DND-41 (cell line): Measurements from ENCODE around the gene PDE7B.

Experiments used
- ATAC-seq: fragments of 200-7000 bp; cut with Tn5 transposase; 3 replicates; pipeline ENCODE4 v1.9.1; 2021; ENCODE audit warnings: low read depth; ENCODE audit not compliant: insufficient read depth
- DNase-seq: peaks from one replicate; pipeline ENCODE4 v3.0.0-alpha.2; 2020
- H2AFZ ChIP-seq: 2 replicates; pipeline ENCODE4 v1.6.0; 2012; ENCODE audit warnings: low read depth, low read length
- H3K27ac ChIP-seq: 2 replicates; pipeline ENCODE4 v1.5.1; 2012; ENCODE audit warnings: low read length, inconsistent platforms
- H3K27me3 ChIP-seq: fragments of 200-600 bp; sonication (generic); 2 replicates; pipeline ENCODE4 v1.6.0; 2012; ENCODE audit warnings: low read length, mild to moderate bottlenecking, inconsistent platforms; ENCODE audit not compliant: insufficient read depth, poor library complexity
- H3K36me3 ChIP-seq: 2 replicates; pipeline ENCODE4 v1.5.1; 2012; ENCODE audit warnings: low read length, inconsistent platforms; ENCODE audit not compliant: insufficient read depth
- H3K4me1 ChIP-seq: 2 replicates; pipeline ENCODE4 v1.5.1; 2012; ENCODE audit warnings: mild to moderate bottlenecking, low read length; ENCODE audit not compliant: insufficient read depth
- H3K4me2 ChIP-seq: 2 replicates; pipeline ENCODE4 v1.6.0; 2012; ENCODE audit warnings: mild to moderate bottlenecking, moderate library complexity, low read length, inconsistent platforms; ENCODE audit not compliant: insufficient read depth
- H3K4me3 ChIP-seq, 2 experiments: fragments of 200-600 bp in 1 of 2; shearing (Covaris generic) in 1 of 2; 2 replicates each; pipeline ENCODE4 v1.5.1; 2012 to 2016; ENCODE audit warnings: inconsistent platforms in 2 of 2, low read length in 2 of 2, mild to moderate bottlenecking in 2 of 2, low read depth in 1 of 2, moderate library complexity in 1 of 2
- H3K79me2 ChIP-seq: 2 replicates; pipeline ENCODE4 v1.6.0; 2012; ENCODE audit warnings: low read length, inconsistent platforms; ENCODE audit not compliant: insufficient read depth
- H3K9ac ChIP-seq: 2 replicates; pipeline ENCODE4 v1.6.0; 2012; ENCODE audit warnings: low read depth, mild to moderate bottlenecking, inconsistent platforms, low read length, moderate library complexity
- H3K9me3 ChIP-seq: 2 replicates; pipeline ENCODE4 v1.5.1; 2012; ENCODE audit warnings: low read length, moderate library complexity, mild to moderate bottlenecking, inconsistent platforms; ENCODE audit not compliant: insufficient read depth, severe bottlenecking
- H4K20me1 ChIP-seq: 2 replicates; pipeline ENCODE4 v1.6.0; 2012; ENCODE audit warnings: low read length; ENCODE audit not compliant: insufficient read depth
- EZH2 ChIP-seq: IDR thresholded peaks from 3 replicates; pipeline ENCODE4 v1.6.1; 2012; ENCODE audit warnings: borderline replicate concordance, low read depth, mild to moderate bottlenecking, moderate library complexity, low read length, inconsistent platforms; ENCODE audit not compliant: severe bottlenecking
- TF ChIP-seq, protein P1 (sequence below): IDR thresholded peaks from 2 replicates; pipeline ENCODE4 v1.5.1; 2012; ENCODE audit warnings: borderline replicate concordance, low read length, moderate library complexity, mild to moderate bottlenecking; ENCODE audit not compliant: poor library complexity, severe bottlenecking; ENCODE audit errors: extremely low read depth

Gene PDE7B

DNA sequence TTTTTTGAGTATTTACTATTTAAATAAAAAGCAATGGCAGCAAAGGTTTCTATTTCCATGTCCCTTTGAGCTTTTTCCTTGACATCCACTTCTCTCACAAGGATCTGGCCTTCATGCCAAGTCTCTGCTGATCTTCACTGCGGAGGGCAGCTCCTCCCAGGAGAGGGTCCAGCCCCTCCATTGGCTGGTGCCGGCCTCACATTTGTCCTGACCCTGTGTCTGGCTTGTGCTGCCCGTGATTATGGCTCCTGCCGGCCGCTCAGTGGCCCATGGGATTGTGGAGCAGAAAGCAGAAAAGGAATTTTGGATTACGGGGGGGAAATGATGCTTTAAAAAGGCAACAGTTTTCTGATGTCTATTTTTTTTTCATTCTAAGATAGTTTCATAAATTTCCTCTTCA, 31.2 kb upstream of the PDE7B start:
- Histone ChIP-seq H3K4me2 (no peak overlapping the region), H3K27me3 (peaks cover 7% of the 10 kb centered on the region)

DNA sequence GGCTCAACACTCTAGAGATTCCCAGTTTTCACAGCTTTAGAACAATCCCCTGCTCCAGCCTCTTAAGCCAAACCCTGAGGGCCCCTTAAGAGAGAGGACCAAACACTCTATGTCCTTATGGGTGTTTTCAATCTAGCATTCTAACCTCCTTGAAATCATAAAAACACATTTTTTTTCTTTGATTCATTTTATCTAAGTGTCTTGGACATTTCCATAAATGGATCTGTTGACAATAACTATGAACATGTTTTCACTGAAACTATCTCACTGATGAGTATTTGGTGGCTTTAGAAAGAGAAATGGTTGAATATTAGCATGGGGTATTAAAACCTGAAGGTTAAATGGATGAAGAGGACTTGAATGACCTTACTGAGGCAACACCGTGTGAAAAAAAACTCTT, 27.6 kb upstream of the PDE7B start:
- Histone ChIP-seq H3K27ac (no peak overlapping the region), H3K36me3 (no peaks in the 10 kb centered on the region), H3K9ac (no peak overlapping the region), H3K9me3 (no peaks in the 10 kb centered on the region), H4K20me1 (no peaks in the 10 kb centered on the region), H3K27me3 (peaks cover 17% of the 10 kb centered on the region), H3K4me3 (no peak overlapping the region), H3K4me1 (no peaks in the 10 kb centered on the region), H3K79me2 (no peaks in the 10 kb centered on the region), H2AFZ (no peak overlapping the region), H3K4me2 (no peak overlapping the region)
- no peak for ATAC-seq
- no peak for TF ChIP-seq EZH2
- TF ChIP-seq, protein P1, sequence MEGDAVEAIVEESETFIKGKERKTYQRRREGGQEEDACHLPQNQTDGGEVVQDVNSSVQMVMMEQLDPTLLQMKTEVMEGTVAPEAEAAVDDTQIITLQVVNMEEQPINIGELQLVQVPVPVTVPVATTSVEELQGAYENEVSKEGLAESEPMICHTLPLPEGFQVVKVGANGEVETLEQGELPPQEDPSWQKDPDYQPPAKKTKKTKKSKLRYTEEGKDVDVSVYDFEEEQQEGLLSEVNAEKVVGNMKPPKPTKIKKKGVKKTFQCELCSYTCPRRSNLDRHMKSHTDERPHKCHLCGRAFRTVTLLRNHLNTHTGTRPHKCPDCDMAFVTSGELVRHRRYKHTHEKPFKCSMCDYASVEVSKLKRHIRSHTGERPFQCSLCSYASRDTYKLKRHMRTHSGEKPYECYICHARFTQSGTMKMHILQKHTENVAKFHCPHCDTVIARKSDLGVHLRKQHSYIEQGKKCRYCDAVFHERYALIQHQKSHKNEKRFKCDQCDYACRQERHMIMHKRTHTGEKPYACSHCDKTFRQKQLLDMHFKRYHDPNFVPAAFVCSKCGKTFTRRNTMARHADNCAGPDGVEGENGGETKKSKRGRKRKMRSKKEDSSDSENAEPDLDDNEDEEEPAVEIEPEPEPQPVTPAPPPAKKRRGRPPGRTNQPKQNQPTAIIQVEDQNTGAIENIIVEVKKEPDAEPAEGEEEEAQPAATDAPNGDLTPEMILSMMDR: no peak
- no peak for DNase-seq

More for the DNA sequence above, 31.2 kb upstream of the PDE7B start:
- TF ChIP-seq, protein P1: no peak
- TF ChIP-seq EZH2: no peak
- DNase-seq (no peak), ATAC-seq (no peak)
- no peaks in the 10 kb centered on the region for H3K9me3 ChIP-seq
- H3K79me2 ChIP-seq: no peaks in the 10 kb centered on the region
- H3K9ac ChIP-seq: no peak overlapping the region
- H2AFZ ChIP-seq: no peak overlapping the region
- H3K4me1 ChIP-seq: no peaks in the 10 kb centered on the region
- no peaks in the 10 kb centered on the region for H4K20me1 ChIP-seq
- H3K36me3 ChIP-seq: no peaks in the 10 kb centered on the region
- H3K4me3 ChIP-seq: no peak overlapping the region
- no peak overlapping the region for H3K27ac ChIP-seq

DNA sequence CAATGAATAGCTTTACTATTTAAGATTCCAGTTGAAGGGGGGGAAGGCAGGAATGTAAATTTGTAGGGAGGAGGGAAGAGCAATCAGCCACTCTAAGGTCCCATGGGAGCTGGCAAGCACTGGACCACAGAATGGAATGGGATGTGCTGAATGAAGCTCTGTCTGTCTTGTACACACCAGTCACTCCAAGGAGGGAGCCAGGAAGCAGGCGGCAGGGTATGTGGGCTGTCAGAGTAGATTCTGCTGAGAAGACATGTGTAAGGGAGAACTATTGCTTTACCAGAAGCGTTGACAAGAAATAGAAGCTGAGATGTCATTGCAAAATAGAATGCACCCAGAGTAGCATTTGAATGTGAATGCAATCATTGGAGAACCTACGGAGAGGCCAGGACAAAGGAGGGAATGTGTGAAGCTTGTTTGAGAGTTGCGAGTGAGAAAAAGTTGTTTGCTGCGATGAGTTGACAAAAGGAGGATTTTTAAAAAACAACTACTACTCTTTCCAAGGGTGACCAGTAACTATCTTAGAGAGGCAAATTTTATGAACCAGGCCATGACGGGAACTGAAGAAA, 25.2 kb upstream of the PDE7B start:
- Histone ChIP-seq H3K4me2 (no peak overlapping the region), H3K9ac (no peak overlapping the region), H3K79me2 (no peaks in the 10 kb centered on the region), H2AFZ (no peak overlapping the region), H3K4me3 (no peak overlapping the region), H3K27ac (no peak overlapping the region), H4K20me1 (no peaks in the 10 kb centered on the region), H3K4me1 (no peaks in the 10 kb centered on the region), H3K27me3 (peaks cover 36% of the 10 kb centered on the region), H3K36me3 (no peaks in the 10 kb centered on the region), H3K9me3 (no peaks in the 10 kb centered on the region)
- DNase-seq (no peak), ATAC-seq (no peak)
- TF ChIP-seq, protein P1: no peak

DNA sequence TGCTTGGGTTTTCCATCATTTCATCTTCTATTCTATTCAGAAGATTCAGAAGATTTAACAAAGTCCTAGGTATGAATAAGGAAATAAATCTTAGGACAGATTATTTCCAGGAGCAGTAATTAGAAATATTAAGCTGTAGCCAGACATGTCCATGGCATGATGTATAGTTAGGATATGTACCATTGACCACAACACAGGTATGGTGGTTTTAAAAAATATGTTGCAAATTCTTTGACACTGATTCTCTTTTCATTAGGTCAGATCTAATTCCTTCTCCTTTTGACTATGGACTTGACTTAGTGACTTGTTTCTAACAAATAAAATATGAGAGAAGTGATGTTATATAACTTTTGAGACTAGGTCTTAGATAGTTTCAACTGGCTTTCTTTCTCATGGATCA, 23.5 kb upstream of the PDE7B start:
- no peak for DNase-seq

More for the DNA sequence above, 23.5 kb upstream of the PDE7B start:
- Histone ChIP-seq H3K79me2 (no peaks in the 10 kb centered on the region), H3K27me3 (peaks cover 37% of the 10 kb centered on the region), H2AFZ (no peak overlapping the region), H4K20me1 (no peaks in the 10 kb centered on the region), H3K9ac (no peak overlapping the region), H3K9me3 (no peaks in the 10 kb centered on the region), H3K4me3 (no peak overlapping the region), H3K27ac (no peak overlapping the region), H3K36me3 (no peaks in the 10 kb centered on the region), H3K4me2 (no peak overlapping the region), H3K4me1 (no peaks in the 10 kb centered on the region)
- ATAC-seq: no peak
- TF ChIP-seq EZH2: no peak
- TF ChIP-seq, protein P1: no peak
